Measurements from ENCODE around the gene DACT3. TPM values are rescaled to one million over a fixed set of nuclear protein-coding genes. Genes with fewer than 3 reads are reported as not detected.

The DACT3 gene
- total RNA-seq, 1 donor from 2014 or later: 7.3 TPM

DNA sequence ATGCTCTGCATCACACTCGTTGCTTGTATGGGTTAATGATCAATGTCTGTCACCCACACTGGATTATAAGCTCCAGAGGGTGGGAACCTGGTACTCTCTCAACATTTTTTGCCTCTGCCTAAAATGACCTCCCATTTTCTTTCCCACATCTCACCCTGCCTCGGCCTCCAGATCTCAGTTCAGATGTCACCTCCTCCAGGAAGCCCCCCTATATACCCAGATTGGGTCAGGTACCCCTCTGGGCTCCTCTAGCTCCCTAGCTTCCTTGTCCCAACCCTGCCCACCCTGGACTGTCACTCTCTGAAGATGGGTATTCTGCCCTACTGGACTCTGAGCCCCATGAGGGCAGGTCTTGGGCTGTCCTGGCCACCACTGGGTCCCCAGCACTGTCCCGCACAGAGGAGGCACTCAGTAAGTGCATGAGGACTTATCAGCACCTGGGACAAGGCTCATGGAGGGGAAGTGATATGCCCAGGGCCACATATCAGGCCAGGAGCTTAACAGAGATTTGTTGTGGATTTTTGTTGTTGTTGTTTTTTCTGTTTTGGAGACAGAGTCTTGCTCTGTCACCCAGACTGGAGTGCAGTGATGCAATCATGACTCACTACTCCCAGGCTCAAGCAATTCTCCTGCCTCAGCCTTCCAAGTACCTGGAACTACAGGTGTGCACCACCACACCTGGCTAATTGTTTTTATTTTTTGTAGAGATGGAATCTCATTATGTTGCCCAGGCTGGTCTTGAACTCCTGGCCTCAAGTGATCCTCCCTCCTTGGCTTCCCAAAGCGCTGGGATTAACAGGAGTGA lies 32.1 kb upstream of the DACT3 start:
- Histone ChIP-seq H3K4me1 (ENCODE audit: control insufficient read depth in 3 of 3, insufficient read depth in 3 of 3, low read length in 3 of 3) (peaks cover 0 to 6% (median 6%) of the 10 kb centered on the region in 3 donors), H3K4me3 (ENCODE audit: low read length in 3 of 3) (no peak overlapping the region), H3K27me3 (ENCODE audit: control insufficient read depth in 3 of 3, insufficient read depth in 3 of 3, low read length in 3 of 3) (no peaks in the 10 kb centered on the region), H3K9me3 (ENCODE audit: control insufficient read depth in 3 of 3, low read length in 3 of 3) (no peaks in the 10 kb centered on the region), H3K9ac (ENCODE audit: low read depth in 1 of 3, low read length in 3 of 3) (no peak overlapping the region), H3K36me3 (ENCODE audit: control insufficient read depth in 3 of 3, insufficient read depth in 3 of 3, low read length in 3 of 3) (peaks cover 34 to 54% (median 43%) of the 10 kb centered on the region in 3 donors), H3K27ac (ENCODE audit: low read depth, low read length) (no peak overlapping the region)

DNA sequence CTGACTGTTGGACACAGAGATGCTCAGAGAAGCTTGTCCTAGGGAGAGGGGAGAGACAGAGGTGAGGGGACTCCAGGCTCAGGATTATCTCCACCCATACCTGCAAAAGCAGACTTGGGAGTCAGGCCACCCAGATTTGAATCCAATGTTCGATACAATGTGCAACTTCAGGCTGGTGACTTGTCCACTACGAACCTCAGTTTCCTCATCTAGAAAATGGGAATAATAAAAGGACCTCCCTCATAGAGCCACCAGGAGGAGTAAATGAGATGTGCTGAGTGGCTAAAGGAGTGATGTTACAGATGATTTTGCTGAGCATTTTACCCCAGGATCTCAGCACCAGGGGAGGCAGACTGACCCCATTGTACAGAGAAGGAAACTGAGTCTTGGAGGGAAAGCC lies 31.0 kb upstream of the DACT3 start:
- Histone ChIP-seq H3K27me3 (ENCODE audit: control insufficient read depth in 3 of 3, insufficient read depth in 3 of 3, low read length in 3 of 3) (no peaks in the 10 kb centered on the region), H3K36me3 (ENCODE audit: control insufficient read depth in 3 of 3, insufficient read depth in 3 of 3, low read length in 3 of 3) (peaks cover 41 to 60% (median 48%) of the 10 kb centered on the region in 3 donors), H3K4me1 (ENCODE audit: control insufficient read depth in 3 of 3, insufficient read depth in 3 of 3, low read length in 3 of 3) (peaks cover 0 to 2% (median 1%) of the 10 kb centered on the region in 3 donors)

DNA sequence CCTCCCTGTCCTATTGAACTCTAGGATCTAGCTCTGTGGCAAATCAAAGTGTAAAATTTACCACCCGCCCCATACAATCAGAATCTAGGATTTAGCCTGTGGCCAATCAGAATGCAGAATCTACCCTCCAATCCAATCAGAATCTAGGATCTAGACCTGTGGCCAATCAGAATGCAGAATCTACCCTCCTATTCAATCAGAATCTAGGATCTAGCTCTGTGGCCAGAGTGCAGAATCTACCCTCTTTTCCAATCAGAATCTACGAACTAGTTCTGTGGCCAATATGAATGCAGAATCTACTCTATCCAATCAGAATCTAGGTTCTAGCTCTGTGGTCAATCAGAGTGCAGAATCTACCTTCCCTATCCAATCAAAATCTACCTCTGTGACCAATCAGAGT lies 30.1 kb upstream of the DACT3 start:
- peaks cover 43 to 57% (median 48%) of the 10 kb centered on the region in 3 donors for H3K36me3 ChIP-seq (ENCODE audit: control insufficient read depth in 3 of 3, insufficient read depth in 3 of 3, low read length in 3 of 3)

More for the DNA sequence above, 31.0 kb upstream of the DACT3 start:
- no peak overlapping the region for H3K27ac ChIP-seq (ENCODE audit: low read depth, low read length)
- no peak overlapping the region for H3K9ac ChIP-seq (ENCODE audit: low read depth in 1 of 3, low read length in 3 of 3)
- no peaks in the 10 kb centered on the region for H3K9me3 ChIP-seq (ENCODE audit: control insufficient read depth in 3 of 3, low read length in 3 of 3)
- no peak overlapping the region for H3K4me3 ChIP-seq (ENCODE audit: low read length in 3 of 3)

DNA sequence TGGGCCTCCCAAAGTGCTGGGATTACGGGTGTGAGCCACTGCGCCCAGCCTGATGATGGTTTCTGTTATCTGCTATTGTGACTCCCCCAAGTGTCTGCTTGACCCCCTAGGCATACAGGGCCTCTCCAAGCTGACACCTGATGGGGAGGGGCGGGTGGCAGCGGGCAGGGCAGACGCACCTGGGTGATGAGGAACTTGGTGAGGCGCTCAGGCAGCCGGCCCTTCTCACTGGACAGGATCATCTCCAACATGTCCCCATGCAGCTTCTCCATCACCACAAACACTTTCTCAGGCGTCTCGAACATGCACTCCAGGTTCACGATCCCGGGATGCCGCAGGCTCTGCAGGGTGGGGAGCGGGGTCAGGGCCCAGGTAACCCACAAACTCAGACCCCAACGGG lies 28.4 kb upstream of the DACT3 start:
- Histone ChIP-seq H3K36me3 (ENCODE audit: control insufficient read depth in 3 of 3, insufficient read depth in 3 of 3, low read length in 3 of 3) (peaks cover 51 to 55% (median 52%) of the 10 kb centered on the region in 3 donors), H3K4me1 (ENCODE audit: control insufficient read depth in 3 of 3, insufficient read depth in 3 of 3, low read length in 3 of 3) (no peaks in the 10 kb centered on the region), H3K9me3 (ENCODE audit: control insufficient read depth in 3 of 3, low read length in 3 of 3) (no peaks in the 10 kb centered on the region), H3K9ac (ENCODE audit: low read depth in 1 of 3, low read length in 3 of 3) (no peak overlapping the region), H3K4me3 (ENCODE audit: low read length in 3 of 3) (no peak overlapping the region), H3K27me3 (ENCODE audit: control insufficient read depth in 3 of 3, insufficient read depth in 3 of 3, low read length in 3 of 3) (no peaks in the 10 kb centered on the region), H3K27ac (ENCODE audit: low read depth, low read length) (no peak overlapping the region)

More for the DNA sequence above, 30.1 kb upstream of the DACT3 start:
- no peaks in the 10 kb centered on the region for H3K27me3 ChIP-seq (ENCODE audit: control insufficient read depth in 3 of 3, insufficient read depth in 3 of 3, low read length in 3 of 3)
- H3K9me3 ChIP-seq (ENCODE audit: control insufficient read depth in 3 of 3, low read length in 3 of 3): no peaks in the 10 kb centered on the region
- H3K9ac ChIP-seq (ENCODE audit: low read depth in 1 of 3, low read length in 3 of 3): no peak overlapping the region
- no peaks in the 10 kb centered on the region for H3K4me1 ChIP-seq (ENCODE audit: control insufficient read depth in 3 of 3, insufficient read depth in 3 of 3, low read length in 3 of 3)
- H3K4me3 ChIP-seq (ENCODE audit: low read length in 3 of 3): no peak overlapping the region
- H3K27ac ChIP-seq (ENCODE audit: low read depth, low read length): no peak overlapping the region

DNA sequence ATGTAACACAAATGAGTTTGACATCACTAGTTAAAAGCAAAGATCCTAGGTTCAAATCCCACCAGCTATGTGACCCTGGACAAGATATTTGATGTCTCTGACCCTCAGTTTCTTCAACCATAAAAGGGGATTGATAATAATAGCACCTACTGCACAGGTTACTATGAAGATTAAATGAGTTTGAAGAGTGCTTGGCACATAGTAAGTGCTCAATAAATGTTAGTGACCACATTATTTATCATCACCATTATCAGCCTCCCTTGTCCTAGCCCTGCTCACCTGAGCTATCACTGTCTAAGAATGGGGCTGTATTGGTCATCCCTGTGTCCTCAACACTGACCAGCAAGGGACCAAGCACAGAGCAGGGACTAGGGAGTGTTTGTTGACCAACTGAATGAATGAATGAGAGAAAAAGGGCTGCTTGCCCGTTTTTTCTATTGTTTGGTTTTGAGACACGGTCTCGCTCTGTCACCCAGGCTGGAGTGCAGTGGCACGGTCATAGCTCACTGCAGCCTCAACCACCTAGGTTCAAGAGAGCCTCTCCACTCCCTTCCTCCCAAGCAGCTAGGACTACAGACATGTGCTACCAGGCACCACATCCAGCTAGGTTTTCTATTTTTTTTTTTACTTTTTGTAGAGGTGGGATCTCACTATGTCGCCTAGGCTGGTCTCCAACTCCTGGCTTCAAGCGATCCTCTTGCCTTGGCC lies 26.6 kb upstream of the DACT3 start:
- Histone ChIP-seq H3K9ac (ENCODE audit: low read depth in 1 of 3, low read length in 3 of 3) (no peak overlapping the region), H3K9me3 (ENCODE audit: control insufficient read depth in 3 of 3, low read length in 3 of 3) (no peaks in the 10 kb centered on the region), H3K36me3 (ENCODE audit: control insufficient read depth in 3 of 3, insufficient read depth in 3 of 3, low read length in 3 of 3) (peaks cover 38 to 46% (median 41%) of the 10 kb centered on the region in 3 donors)

DNA sequence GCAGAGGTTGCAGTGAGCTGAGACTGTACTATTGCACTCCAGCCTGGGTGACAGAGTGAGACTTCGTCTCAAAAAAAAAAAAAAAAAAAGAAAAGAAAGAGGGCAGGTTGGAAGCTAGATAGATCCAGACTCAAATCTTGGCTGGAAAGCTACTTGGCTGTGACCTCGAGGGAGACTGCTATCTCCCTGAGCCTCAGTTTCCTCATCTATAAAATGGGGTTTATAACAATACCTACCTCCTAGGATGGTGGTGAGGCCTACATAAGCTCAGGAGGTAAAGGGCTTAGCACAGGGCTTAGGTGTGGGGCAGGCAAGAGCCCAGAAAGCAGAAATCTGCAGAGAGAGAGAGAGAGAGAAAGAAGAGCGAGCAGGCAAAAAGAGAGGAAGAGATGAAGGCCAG lies 24.2 kb upstream of the DACT3 start:
- H3K4me3 ChIP-seq (ENCODE audit: low read length in 3 of 3): no peak overlapping the region
- no peaks in the 10 kb centered on the region for H3K9me3 ChIP-seq (ENCODE audit: control insufficient read depth in 3 of 3, low read length in 3 of 3)
- no peak overlapping the region for H3K9ac ChIP-seq (ENCODE audit: low read depth in 1 of 3, low read length in 3 of 3)
- peaks cover 20 to 31% (median 27%) of the 10 kb centered on the region in 3 donors for H3K36me3 ChIP-seq (ENCODE audit: control insufficient read depth in 3 of 3, insufficient read depth in 3 of 3, low read length in 3 of 3)
- H3K27me3 ChIP-seq (ENCODE audit: control insufficient read depth in 3 of 3, insufficient read depth in 3 of 3, low read length in 3 of 3): no peaks in the 10 kb centered on the region
- no peak overlapping the region for H3K27ac ChIP-seq (ENCODE audit: low read depth, low read length)
- H3K4me1 ChIP-seq (ENCODE audit: control insufficient read depth in 3 of 3, insufficient read depth in 3 of 3, low read length in 3 of 3): no peaks in the 10 kb centered on the region

More for the DNA sequence above, 26.6 kb upstream of the DACT3 start:
- Histone ChIP-seq H3K27me3 (ENCODE audit: control insufficient read depth in 3 of 3, insufficient read depth in 3 of 3, low read length in 3 of 3) (no peaks in the 10 kb centered on the region), H3K27ac (ENCODE audit: low read depth, low read length) (no peak overlapping the region), H3K4me3 (ENCODE audit: low read length in 3 of 3) (no peak overlapping the region), H3K4me1 (ENCODE audit: control insufficient read depth in 3 of 3, insufficient read depth in 3 of 3, low read length in 3 of 3) (no peaks in the 10 kb centered on the region)

DNA sequence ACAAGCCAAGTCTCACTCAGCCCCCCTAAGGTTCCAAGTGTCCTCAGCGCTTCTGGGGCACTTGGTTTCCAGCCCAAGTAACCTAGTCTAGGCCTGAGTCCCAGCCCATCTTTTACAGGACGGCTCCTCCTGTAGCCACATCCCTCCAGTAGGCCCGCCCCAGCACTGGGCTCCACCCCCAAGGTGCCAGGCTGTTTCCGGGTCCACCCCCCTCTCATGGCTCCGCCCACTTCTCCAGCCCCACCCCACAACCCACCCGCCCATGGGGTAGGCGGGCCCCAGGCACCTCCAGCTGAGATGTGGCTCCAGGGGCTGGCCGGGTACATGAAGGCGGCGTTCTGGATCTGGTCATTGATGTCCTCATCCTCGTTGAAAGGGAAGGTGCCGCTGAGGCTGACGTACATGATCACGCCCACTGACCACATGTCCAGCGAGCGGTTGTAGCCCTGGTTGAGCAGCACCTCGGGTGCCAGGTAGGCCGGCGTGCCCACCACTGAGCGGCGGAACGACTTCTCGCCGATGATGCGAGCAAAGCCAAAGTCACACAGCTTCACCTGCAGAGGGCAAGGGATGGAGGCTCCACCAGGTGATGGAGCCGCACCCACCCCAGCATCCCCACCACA lies 17.2 kb upstream of the DACT3 start:
- no peak overlapping the region for H3K9ac ChIP-seq (ENCODE audit: low read depth in 1 of 3, low read length in 3 of 3)
- H3K4me1 ChIP-seq (ENCODE audit: control insufficient read depth in 3 of 3, insufficient read depth in 3 of 3, low read length in 3 of 3): no peaks in the 10 kb centered on the region
- no peak overlapping the region for H3K27ac ChIP-seq (ENCODE audit: low read depth, low read length)
- no peaks in the 10 kb centered on the region for H3K9me3 ChIP-seq (ENCODE audit: control insufficient read depth in 3 of 3, low read length in 3 of 3)
- no peak overlapping the region for H3K4me3 ChIP-seq (ENCODE audit: low read length in 3 of 3)
- no peaks in the 10 kb centered on the region for H3K27me3 ChIP-seq (ENCODE audit: control insufficient read depth in 3 of 3, insufficient read depth in 3 of 3, low read length in 3 of 3)
- peaks cover 20 to 35% (median 22%) of the 10 kb centered on the region in 3 donors for H3K36me3 ChIP-seq (ENCODE audit: control insufficient read depth in 3 of 3, insufficient read depth in 3 of 3, low read length in 3 of 3)

DNA sequence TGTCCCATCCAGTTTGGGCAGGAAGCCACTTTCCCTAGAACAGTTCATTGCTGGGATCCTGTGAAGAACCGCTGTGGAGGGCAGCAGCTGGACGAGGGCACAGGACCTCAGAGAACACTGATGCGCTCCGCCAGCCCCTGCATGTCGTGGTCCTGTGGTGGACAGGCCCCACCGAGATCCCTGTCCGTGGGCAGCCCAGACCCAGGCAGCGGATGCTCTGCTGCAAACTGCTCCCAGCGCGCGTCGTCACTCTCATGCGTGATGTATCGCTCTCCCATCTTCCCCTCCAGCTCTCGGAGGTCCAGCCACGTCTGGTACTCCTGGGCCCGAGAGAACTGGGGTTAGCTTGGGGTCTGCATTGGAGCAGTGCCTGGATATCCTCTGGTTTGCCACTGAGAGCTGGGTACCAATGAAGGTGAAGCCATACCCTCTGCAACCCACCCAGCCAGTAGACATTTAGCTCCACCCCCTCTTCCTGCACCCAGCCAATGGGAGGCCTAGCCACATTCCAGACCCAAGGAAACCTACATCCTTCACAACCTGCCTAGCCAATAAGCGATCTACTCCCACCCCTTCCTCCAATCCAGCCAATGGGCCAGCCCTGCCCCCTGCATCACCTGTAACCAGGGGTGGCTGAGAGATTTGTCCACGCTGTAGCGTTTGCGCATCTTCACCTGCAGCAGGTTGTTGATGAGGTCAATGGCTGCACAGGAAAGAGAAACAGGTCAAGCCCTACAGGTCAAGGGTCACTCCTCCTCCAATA lies 13.6 kb upstream of the DACT3 start:
- no peaks in the 10 kb centered on the region for H3K27me3 ChIP-seq (ENCODE audit: control insufficient read depth in 3 of 3, insufficient read depth in 3 of 3, low read length in 3 of 3)
- no peak overlapping the region for H3K27ac ChIP-seq (ENCODE audit: low read depth, low read length)
- H3K36me3 ChIP-seq (ENCODE audit: control insufficient read depth in 3 of 3, insufficient read depth in 3 of 3, low read length in 3 of 3): peaks cover 9 to 32% (median 21%) of the 10 kb centered on the region in 3 donors
- H3K4me1 ChIP-seq (ENCODE audit: control insufficient read depth in 3 of 3, insufficient read depth in 3 of 3, low read length in 3 of 3): no peaks in the 10 kb centered on the region
- H3K9ac ChIP-seq (ENCODE audit: low read depth in 1 of 3, low read length in 3 of 3): no peak overlapping the region
- no peak overlapping the region for H3K4me3 ChIP-seq (ENCODE audit: low read length in 3 of 3)
- no peaks in the 10 kb centered on the region for H3K9me3 ChIP-seq (ENCODE audit: control insufficient read depth in 3 of 3, low read length in 3 of 3)

DNA sequence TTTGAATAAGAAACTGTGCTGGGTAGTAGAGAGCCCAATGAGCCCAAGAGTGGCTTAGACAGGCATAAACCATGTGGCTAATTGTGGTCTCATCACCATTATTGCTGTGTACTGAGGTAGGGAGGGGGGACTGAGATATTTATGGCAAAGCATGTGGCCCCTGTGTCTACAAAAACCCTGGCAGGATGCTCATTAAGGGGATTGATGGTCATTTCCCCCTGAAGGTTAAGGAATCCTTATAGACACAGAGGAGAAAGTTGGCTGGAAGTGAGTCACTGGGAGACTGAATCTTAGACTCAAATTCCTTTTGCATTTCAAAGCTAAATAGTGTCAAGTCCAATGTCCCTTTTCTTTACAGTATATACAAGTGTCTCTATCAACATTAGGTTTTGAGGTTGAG lies 9.8 kb upstream of the DACT3 start:
- Histone ChIP-seq H3K4me3 (ENCODE audit: low read length in 3 of 3) (no peak overlapping the region), H3K4me1 (ENCODE audit: control insufficient read depth in 3 of 3, insufficient read depth in 3 of 3, low read length in 3 of 3) (no peaks in the 10 kb centered on the region), H3K27ac (ENCODE audit: low read depth, low read length) (no peak overlapping the region), H3K27me3 (ENCODE audit: control insufficient read depth in 3 of 3, insufficient read depth in 3 of 3, low read length in 3 of 3) (no peaks in the 10 kb centered on the region), H3K36me3 (ENCODE audit: control insufficient read depth in 3 of 3, insufficient read depth in 3 of 3, low read length in 3 of 3) (peaks cover 0 to 18% (median 6%) of the 10 kb centered on the region in 3 donors), H3K9me3 (ENCODE audit: control insufficient read depth in 3 of 3, low read length in 3 of 3) (no peaks in the 10 kb centered on the region), H3K9ac (ENCODE audit: low read depth in 1 of 3, low read length in 3 of 3) (no peak overlapping the region)

Data from skeletal muscle tissue (tissue), 4 donors.